ENCODE data around the gene PCSK2.
"Not testable (repeated sequence)": the region's sequence is repeated elsewhere in the genome, so short reads cannot be mapped to it uniquely, and the experiment has no call there.

The PCSK2 gene

DNA sequence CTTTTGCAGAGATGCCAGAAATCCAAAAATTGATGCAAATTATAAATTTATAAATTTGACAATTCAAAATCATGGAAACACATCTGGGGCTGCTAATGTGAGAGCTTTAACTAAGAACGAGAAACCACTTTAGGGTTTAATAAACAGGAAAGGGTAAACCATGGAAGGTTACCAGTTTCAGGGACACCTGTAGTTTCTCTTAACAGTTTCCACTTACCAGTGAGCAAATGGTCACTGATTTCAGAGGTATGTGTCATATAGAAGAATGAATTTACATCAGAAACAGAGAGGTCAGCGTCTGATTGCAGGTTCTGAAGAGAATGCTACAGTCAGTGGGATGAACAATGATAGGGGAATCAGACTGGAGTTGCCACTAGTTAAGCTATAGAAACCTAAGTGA lies 24.8 kb upstream of the PCSK2 start:
- Histone ChIP-seq H3K4me3 (replicated peaks; ENCODE audit: low read depth, low read length) (no peak overlapping the region), H3K36me3 (ENCODE audit: control insufficient read depth, insufficient read depth, low read length) (no peaks in the 10 kb centered on the region), H3K27me3 (replicated peaks; ENCODE audit: control insufficient read depth, insufficient read depth, low read length) (no peaks in the 10 kb centered on the region)
- no peak for DNase-seq (ENCODE audit: extremely low read depth, insufficient read length)
- TF ChIP-seq, protein P1, sequence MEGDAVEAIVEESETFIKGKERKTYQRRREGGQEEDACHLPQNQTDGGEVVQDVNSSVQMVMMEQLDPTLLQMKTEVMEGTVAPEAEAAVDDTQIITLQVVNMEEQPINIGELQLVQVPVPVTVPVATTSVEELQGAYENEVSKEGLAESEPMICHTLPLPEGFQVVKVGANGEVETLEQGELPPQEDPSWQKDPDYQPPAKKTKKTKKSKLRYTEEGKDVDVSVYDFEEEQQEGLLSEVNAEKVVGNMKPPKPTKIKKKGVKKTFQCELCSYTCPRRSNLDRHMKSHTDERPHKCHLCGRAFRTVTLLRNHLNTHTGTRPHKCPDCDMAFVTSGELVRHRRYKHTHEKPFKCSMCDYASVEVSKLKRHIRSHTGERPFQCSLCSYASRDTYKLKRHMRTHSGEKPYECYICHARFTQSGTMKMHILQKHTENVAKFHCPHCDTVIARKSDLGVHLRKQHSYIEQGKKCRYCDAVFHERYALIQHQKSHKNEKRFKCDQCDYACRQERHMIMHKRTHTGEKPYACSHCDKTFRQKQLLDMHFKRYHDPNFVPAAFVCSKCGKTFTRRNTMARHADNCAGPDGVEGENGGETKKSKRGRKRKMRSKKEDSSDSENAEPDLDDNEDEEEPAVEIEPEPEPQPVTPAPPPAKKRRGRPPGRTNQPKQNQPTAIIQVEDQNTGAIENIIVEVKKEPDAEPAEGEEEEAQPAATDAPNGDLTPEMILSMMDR (IDR thresholded peaks at IDR 0.05; ENCODE audit: insufficient read depth, low read length, poor library complexity, severe bottlenecking) = no peak

DNA sequence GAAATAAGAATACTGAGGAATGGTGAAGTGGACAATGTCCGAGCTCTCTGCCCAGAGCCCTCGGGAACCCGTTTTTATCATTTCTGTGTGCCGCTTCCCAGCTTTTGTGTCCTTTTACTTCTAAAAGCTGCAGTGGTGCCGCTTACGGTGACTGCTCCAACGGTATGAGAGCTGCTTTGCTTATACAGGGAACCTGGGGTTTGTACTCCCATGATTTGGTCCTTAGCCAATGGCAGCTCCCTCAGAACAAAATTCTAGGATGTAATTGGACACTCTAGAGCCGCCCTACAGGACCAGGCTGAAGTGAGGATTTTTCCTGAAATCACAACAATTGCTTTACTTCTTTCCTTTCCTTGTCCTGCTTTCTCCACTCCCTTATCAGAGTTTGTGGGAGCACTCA lies 24.2 kb upstream of the PCSK2 start:
- Histone ChIP-seq H3K27me3 (replicated peaks; ENCODE audit: control insufficient read depth, insufficient read depth, low read length) (no peaks in the 10 kb centered on the region), H3K36me3 (ENCODE audit: control insufficient read depth, insufficient read depth, low read length) (no peaks in the 10 kb centered on the region), H3K4me3 (replicated peaks; ENCODE audit: low read depth, low read length) (no peak overlapping the region)
- TF ChIP-seq, protein P1 (IDR thresholded peaks at IDR 0.05; ENCODE audit: insufficient read depth, low read length, poor library complexity, severe bottlenecking) = no peak
- DNase-seq (ENCODE audit: extremely low read depth, insufficient read length) = no peak

DNA sequence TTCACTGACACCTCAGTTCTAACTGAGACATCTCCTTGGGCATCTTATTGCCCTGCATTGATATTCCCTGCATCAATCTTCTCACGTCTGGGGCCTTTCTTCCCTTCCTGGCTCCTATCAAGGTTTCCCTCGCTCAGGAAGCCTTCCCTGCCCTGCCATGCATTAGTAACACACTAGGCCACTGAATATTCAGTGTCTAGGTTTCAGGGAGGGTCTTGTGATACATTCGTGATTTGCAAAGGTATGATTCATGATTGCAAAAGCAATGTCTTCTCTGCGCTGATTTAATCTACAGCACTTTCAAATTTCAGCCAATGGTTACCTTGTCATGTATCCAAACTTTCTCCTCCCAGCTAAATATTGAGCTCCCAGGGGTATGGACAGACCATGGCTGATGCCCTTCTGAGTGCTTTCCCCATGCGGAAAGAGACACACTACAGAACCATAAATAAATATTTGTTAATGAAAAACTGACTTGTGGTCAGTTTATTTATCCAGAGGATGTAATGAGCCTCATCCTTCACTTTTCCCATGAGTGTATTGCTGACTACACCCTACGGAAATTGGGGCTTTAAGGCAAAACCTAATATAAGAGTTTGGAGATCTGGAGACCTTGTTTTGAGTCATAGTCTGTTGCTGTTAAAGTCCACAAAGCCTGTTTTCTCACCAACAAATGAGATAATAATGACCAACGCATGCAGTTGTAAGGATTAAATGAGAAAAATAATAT lies 21.6 kb upstream of the PCSK2 start:
- Histone ChIP-seq H3K4me3 (replicated peaks; ENCODE audit: low read depth, low read length) (no peak overlapping the region), H3K36me3 (ENCODE audit: control insufficient read depth, insufficient read depth, low read length) (no peaks in the 10 kb centered on the region), H3K27me3 (replicated peaks; ENCODE audit: control insufficient read depth, insufficient read depth, low read length) (no peaks in the 10 kb centered on the region)
- DNase-seq (ENCODE audit: extremely low read depth, insufficient read length) = no peak
- TF ChIP-seq, protein P1 (IDR thresholded peaks at IDR 0.05; ENCODE audit: insufficient read depth, low read length, poor library complexity, severe bottlenecking) = no peak

DNA sequence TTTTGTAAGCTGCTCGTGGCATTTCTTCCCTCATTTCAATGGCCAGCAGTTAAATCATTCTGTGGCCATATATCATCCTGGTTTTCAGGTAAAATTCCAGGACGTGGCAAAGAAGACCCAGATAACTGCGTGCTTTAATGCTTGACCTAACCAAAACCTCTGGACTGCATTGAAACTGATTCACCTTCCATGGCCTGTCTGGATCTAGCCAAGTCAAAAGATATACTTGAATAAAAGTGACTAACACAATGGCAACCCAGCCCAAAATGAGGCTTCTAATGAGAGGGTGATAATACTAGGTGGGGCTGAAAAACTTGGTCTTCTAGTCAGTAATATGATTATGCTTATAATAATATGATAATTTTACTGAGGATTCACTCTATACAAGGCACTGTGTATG lies 16.5 kb upstream of the PCSK2 start:
- Histone ChIP-seq H3K27me3 (replicated peaks; ENCODE audit: control insufficient read depth, insufficient read depth, low read length) (no peaks in the 10 kb centered on the region), H3K36me3 (ENCODE audit: control insufficient read depth, insufficient read depth, low read length) (no peaks in the 10 kb centered on the region), H3K4me3 (replicated peaks; ENCODE audit: low read depth, low read length) (no peak overlapping the region)
- TF ChIP-seq, protein P1 (IDR thresholded peaks at IDR 0.05; ENCODE audit: insufficient read depth, low read length, poor library complexity, severe bottlenecking) = no peak
- DNase-seq (ENCODE audit: extremely low read depth, insufficient read length) = no peak

DNA sequence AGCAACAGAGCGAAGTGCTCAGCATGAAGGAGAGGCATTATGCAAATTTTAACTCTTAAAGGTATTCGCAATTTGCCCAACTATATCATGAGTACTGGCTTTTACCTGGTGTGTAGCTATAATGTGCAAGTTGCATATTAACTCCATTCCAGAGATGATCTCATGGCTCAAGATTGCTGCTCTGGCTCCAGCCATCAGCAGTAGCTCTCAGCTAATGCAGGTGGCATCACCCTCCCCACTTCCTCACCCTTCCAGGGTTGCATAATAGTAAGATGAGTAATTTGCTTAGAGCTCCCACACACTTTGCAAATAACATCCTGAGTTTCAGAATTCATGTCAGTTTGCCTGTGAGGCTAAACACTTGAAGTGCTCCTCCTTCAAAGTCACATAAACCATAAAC lies 15.9 kb upstream of the PCSK2 start:
- H3K4me3 ChIP-seq (replicated peaks; ENCODE audit: low read depth, low read length) = no peak overlapping the region
- no peak for DNase-seq (ENCODE audit: extremely low read depth, insufficient read length)
- H3K36me3 ChIP-seq (ENCODE audit: control insufficient read depth, insufficient read depth, low read length) = no peaks in the 10 kb centered on the region
- TF ChIP-seq, protein P1 (IDR thresholded peaks at IDR 0.05; ENCODE audit: insufficient read depth, low read length, poor library complexity, severe bottlenecking) = no peak
- no peaks in the 10 kb centered on the region for H3K27me3 ChIP-seq (replicated peaks; ENCODE audit: control insufficient read depth, insufficient read depth, low read length)

DNA sequence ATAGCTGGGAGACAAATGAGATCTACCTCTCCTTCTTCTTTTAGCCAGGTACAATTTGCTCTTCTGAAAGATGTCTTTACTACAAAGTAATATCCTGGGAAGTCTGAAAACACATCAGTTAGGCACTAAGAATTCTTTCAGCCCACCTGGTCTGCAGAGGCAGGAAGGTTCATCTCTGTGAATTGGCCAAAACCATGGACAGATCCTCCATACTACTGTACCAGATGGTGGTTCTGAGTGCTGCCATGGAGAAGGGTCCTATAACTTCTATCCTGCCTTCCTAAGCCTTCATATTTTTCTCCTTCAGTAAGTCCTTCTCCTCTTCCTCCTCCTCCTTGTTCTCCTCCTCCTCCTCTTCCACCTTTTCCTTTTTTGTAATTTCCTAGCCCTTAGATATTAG lies 11.7 kb upstream of the PCSK2 start:
- TF ChIP-seq, protein P1 (IDR thresholded peaks at IDR 0.05; ENCODE audit: insufficient read depth, low read length, poor library complexity, severe bottlenecking) = no peak
- DNase-seq (ENCODE audit: extremely low read depth, insufficient read length) = no peak
- no peaks in the 10 kb centered on the region for H3K36me3 ChIP-seq (ENCODE audit: control insufficient read depth, insufficient read depth, low read length)
- no peak overlapping the region for H3K4me3 ChIP-seq (replicated peaks; ENCODE audit: low read depth, low read length)
- no peaks in the 10 kb centered on the region; the same call in 1 of the 2 replicates for H3K27me3 ChIP-seq (replicated peaks; ENCODE audit: control insufficient read depth, insufficient read depth, low read length)

DNA sequence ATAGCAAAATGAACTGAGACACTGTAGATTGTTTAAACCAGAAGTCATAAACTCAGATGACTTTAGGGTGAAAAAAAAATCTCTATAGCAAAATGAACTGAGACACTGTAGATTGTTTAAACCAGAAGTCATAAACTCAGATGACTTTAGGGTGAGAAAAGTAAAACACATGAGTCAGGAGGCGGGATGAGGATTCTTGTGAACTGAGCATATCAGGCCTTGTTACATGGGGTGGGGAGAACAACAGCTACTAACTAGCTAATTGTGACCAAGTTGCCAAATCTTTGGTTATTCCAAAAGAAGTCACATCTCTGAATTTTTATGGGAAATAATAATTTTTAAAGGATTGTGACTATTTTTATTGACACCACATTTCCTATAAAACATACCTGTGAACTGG lies 7.0 kb upstream of the PCSK2 start:
- not testable (repeated sequence) for H3K4me3 ChIP-seq (replicated peaks; ENCODE audit: low read depth, low read length); DNase-seq (ENCODE audit: extremely low read depth, insufficient read length); H3K27me3 ChIP-seq (replicated peaks; ENCODE audit: control insufficient read depth, insufficient read depth, low read length); H3K36me3 ChIP-seq (ENCODE audit: control insufficient read depth, insufficient read depth, low read length)
